GM21737 (cell line): ENCODE results near the gene STRAP.
A peak's percentile ranks its signal among the peaks of the same experiment; 100 is the strongest.
"Not testable (repeated sequence)": the region's sequence is repeated elsewhere in the genome, so short reads cannot be mapped to it uniquely, and the experiment has no call there.

Experiments
- ATAC-seq: cut with Tn5 transposase; IDR thresholded peaks from one replicate; pipeline ENCODE4 v1.9.1; 2021; ENCODE audit warnings: mild to moderate bottlenecking, moderate library complexity; ENCODE audit not compliant: unreplicated experiment

The STRAP gene

DNA sequence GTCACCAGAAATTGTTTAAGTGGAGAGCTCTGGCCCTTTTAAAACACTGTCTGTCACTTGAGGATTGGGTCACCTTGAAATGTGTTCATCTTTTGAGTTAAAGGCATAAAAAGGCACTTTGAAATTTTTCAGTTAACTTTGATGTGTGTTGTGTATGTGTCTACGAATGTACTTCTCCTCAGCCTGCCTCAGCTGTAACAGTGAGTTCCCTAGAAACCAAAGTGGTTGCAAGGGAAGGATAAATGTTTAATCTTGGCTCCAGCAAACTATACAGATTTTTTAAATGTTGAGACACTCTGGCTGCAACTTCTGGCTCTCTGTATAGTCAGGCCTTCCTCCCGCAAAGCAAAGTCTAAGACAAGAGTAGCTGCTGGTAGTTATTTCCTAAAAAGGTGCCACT, 37.2 kb downstream of the STRAP start:
- no peak for ATAC-seq

- no peak for ATAC-seq
Observed at GRCh38 chr12:15924956-15925355, 42.8 kb downstream of the STRAP start.

- ATAC-seq, result no peak
Observed at GRCh38 chr12:15928346-15928745, 46.2 kb downstream of the STRAP start.

GRCh38 chr12:15928870-15929571, 46.8 kb downstream of the STRAP start:
- no peak for ATAC-seq

DNA sequence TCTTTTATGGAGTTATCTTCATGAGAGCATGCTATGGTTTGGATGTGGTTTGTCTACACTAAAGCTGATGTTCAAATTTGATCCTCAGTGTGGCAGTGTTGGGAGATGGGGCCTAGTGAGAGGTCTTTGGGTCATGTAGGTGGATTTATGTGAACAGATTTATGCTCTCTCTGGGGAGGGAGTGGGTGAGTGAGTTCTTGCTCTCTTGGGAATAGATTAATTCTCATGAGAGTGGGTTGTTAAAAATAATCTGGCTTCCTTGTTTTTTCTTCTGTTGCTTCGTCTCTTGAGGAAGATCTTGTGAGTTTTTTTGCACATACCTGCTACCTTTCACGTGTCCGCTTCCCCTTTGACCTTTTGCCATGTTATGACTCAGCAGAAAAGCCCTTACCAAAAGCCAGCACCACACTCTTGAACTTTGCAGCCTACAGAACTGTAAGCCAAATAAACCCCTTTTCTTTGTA, 49.4 kb downstream of the STRAP start:
- peak; percentile 63 for ATAC-seq

DNA sequence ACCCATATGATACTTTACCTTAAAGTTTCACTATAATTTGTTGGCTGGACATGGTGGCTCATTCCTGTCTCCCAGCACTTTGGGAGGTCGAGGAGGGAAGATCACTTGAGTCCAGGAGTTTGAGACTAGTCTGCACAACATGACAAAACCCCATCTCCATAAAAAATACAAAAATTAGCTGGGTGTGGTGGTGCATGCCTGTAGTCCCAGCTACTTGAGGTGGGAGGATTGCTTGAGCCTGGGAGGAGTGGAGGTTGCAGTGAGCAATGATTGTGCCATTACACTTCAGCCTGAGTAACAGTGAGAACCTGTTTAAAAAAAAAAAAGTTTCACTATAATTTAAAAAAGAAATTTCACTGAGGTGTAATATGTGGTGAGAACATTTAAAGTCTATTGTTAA, 50.1 kb downstream of the STRAP start:
- ATAC-seq, result no peak

DNA sequence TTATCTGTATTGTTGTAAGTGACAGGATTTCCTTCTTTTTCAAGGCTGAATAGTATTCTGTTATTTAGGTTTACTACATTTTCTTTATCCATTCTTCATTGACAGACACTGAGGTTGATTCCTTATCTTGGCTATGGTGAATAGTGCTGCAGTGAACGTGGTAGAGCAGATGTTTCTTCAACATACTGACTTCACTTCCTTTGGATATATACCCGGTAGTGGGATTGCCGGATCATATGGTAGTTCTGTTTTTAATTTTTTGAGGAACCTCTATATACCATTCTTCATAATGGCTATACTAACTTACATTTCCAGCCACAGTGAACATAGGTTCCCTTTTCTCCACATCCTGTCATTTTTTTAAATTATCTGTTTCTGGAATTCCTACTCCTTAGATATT, 50.8 kb downstream of the STRAP start:
- ATAC-seq, result no peak

DNA sequence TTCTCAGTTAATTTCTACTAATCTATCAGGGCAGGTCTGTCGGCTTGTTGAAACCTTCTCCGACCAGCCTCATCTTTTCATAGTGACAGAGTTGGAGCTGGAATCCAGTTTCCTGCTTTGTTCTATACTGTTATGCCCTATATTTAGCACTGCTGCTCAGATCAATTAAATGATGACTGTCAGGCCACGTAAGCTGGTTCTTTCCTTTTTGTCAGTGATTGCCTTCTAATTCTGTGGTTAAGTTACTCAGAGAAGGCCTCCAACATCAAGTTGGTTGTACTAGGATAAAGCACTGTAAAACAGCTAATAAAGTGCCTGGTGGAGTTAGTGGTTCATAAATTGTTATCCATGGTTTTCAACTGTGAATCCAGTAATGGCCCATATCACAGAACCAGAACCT, 51.6 kb downstream of the STRAP start:
- ATAC-seq, result no peak

DNA sequence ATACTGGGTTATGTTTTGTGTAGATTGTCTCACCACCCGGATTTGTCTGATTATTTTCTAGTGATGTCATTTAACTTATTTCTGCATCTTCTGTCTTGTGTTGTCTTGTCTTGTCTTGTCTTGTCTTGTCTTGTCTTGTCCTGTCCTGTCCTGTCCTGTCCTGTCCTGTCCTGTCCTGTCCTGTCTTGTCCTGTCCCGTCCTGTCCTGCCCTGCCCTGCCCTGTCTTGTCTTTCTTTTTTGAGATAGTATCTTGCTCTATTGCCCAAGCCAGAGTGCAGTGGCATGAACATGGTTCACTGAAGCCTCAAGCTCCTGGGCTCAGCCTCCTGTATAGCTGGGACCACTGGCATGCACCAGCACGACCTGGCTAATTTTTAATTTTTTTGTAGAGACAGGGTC, 54.6 kb downstream of the STRAP start:
- ATAC-seq, result no peak

DNA sequence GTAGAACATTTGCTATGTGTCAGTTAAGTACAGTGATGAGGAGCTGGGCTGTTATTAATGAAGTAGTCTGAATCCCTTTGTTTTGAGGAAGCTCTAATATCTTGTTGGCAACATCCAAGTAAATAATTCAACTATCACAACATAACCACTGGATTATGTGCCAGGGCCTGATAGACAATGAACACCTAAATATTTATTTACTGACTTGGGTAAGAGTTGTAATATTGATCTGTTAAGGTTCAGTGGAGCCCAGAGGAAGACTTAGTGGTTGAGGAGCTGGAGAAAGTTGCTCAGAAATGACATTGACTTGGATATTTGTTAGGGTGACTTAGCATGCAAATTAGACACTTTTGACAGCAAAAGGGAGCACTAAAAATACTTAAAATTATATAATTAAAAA, 55.7 kb downstream of the STRAP start:
- ATAC-seq, result no peak

GRCh38 chr12:15939111-15939510, 56.9 kb downstream of the STRAP start:
- no peak for ATAC-seq

DNA sequence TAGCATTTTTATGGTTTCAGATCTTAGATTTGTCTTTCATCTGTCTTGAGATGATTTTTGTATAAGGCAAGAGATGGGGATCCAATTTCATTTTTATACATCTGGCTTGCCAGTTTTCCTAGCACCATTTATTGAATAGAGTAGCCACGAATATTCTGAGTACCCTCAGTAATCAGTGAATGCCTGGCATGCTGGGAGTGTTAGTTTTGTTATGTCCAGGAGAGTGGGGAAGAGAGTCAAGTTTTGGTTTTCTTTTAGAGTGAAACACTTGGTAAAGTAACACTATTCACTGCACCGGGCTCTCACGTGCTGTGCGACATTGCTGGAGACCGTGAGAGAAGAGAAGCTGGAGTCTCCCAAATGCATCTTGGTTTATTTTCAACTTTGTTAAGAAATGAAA, 60.3 kb downstream of the STRAP start:
- ATAC-seq, result no peak

GRCh38 chr12:15943519-15943918, 61.3 kb downstream of the STRAP start:
- not testable (repeated sequence) for ATAC-seq

- not testable (repeated sequence) for ATAC-seq
Observed at GRCh38 chr12:15948461-15948860, 66.3 kb downstream of the STRAP start.
